DMS153 (cell line): ENCODE data around the gene CREBBP.

Source experiments
- DNase-seq: peaks from one replicate; lab custom pipeline; 2025; lab: John Stamatoyannopoulos, UW

The CREBBP gene

GRCh38 chr16:3856367-3857141 is 24.0 kb downstream of the CREBBP start:
- DNase-seq, result no peak

- DNase-seq, result no peak
These were observed 25.6 kb downstream of the CREBBP start for GRCh38 chr16:3854750-3855541.

GRCh38 chr16:3850544-3850899 is 30.0 kb downstream of the CREBBP start:
- no peak for DNase-seq

- DNase-seq, result no peak
These were observed 30.6 kb downstream of the CREBBP start for GRCh38 chr16:3849751-3850543.

GRCh38 chr16:3846595-3847091 is 33.9 kb downstream of the CREBBP start:
- no peak for DNase-seq

GRCh38 chr16:3846087-3846486 is 34.4 kb downstream of the CREBBP start:
- DNase-seq, result no peak

- DNase-seq, result no peak
These were observed 37.5 kb downstream of the CREBBP start for GRCh38 chr16:3842994-3843393.

- DNase-seq, result no peak
These were observed 38.6 kb downstream of the CREBBP start for GRCh38 chr16:3841729-3842508.

- DNase-seq, result no peak
These were observed 40.9 kb downstream of the CREBBP start for GRCh38 chr16:3839402-3840184.

GRCh38 chr16:3838600-3839401 is 41.7 kb downstream of the CREBBP start:
- no peak for DNase-seq

GRCh38 chr16:3837851-3838586 is 42.5 kb downstream of the CREBBP start:
- no peak for DNase-seq

GRCh38 chr16:3836641-3837040 is 43.9 kb downstream of the CREBBP start:
- DNase-seq, result no peak

- no peak for DNase-seq
These were observed 45.4 kb downstream of the CREBBP start for GRCh38 chr16:3835089-3835602.

GRCh38 chr16:3832668-3833067 is 47.8 kb downstream of the CREBBP start:
- DNase-seq, result no peak

GRCh38 chr16:3830625-3831254 is 49.8 kb downstream of the CREBBP start:
- no peak for DNase-seq

GRCh38 chr16:3829631-3830536 is 50.6 kb downstream of the CREBBP start:
- no peak for DNase-seq

- DNase-seq, result no peak
These were observed 54.6 kb downstream of the CREBBP start for GRCh38 chr16:3825940-3826339.
